SK-N-MC (cell line): ENCODE results near the gene MYBBP1A.
"Not testable (repeated sequence)": the region's sequence is repeated elsewhere in the genome, so short reads cannot be mapped to it uniquely, and the experiment has no call there.

Source experiments
- DNase-seq: peaks from one replicate; pipeline ENCODE4 v3.0.0-alpha.2; 2011; ENCODE audit warnings: low read depth, low spot score
- H3K27ac ChIP-seq: fragments of 200-600 bp; sonication (generic); 2 replicates; pipeline ENCODE4 v1.5.1; 2016; ENCODE audit warnings: mixed run types
- H3K36me3 ChIP-seq: fragments of 200-600 bp; sonication (generic); 2 replicates; pipeline ENCODE4 v1.6.1; 2017; ENCODE audit warnings: antibody characterized with exemption, low read length, mixed read lengths; ENCODE audit not compliant: insufficient read depth
- H3K4me3 ChIP-seq: fragments of 200-600 bp; sonication (generic); 2 replicates; pipeline ENCODE4 v1.5.1; 2016
- H3K9ac ChIP-seq: fragments of 200-600 bp; sonication (generic); 2 replicates; pipeline ENCODE4 v1.8.0; 2017; ENCODE audit warnings: mixed run types, mixed read lengths; ENCODE audit not compliant: insufficient read length
- H3K9me3 ChIP-seq: fragments of 200-600 bp; sonication (generic); 2 replicates; pipeline ENCODE4 v1.6.1; 2017; ENCODE audit warnings: low read depth, mild to moderate bottlenecking, antibody characterized with exemption, low read length, moderate library complexity, mixed read lengths
- EZH2 ChIP-seq: fragments of 200-600 bp; sonication (generic); IDR thresholded peaks from one replicate; pipeline ENCODE4 v1.6.1; 2017; ENCODE audit warnings: antibody characterized with exemption
- FOXP2 ChIP-seq: optimal IDR thresholded peaks from 2 replicates; pipeline ENCODE3; 2011; ENCODE audit warnings: mild to moderate bottlenecking, moderate library complexity; ENCODE audit not compliant: insufficient read depth; ENCODE audit errors: extremely low read length, control extremely low read depth
- POLR2AphosphoS5 ChIP-seq: IDR thresholded peaks from 2 replicates; pipeline ENCODE4 v1.6.1; 2012; ENCODE audit warnings: mild to moderate bottlenecking, low read depth, low read length, borderline replicate concordance

Gene MYBBP1A

DNA sequence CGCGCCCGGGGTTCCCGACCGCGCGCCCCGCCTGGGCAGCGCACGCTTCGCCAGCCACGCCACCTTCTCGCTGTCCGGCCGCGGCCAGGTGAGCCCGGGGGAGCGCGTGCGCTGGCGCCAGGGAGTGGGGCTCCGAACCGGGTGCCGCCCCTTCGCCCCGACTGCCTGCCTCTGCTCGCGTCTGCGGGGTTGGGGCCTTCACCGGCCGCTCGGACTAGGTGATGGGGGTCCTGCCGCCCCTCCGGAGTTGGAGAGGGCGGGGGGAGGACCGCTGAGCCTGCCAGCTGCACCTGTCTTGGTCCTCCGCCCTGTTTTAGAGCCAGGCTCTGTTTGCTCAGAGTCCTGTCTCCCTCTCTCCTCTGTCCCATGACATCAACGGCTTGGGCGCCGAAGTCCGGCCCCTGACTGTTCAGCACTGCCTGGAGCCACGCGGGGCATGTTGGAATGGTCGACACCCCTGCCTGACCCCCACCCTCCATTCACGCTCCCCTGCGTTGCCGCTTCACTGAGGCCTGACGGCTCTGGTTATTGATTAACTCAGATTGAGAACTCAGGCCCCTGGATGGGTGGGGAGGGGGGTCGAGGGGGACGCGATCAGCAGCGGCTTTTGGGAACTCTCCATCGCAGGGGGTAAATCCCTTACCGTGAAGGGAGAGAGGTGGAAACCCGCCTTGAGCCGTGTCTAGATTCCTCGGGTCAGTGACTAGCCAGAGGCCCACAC is 29.9 kb upstream of the MYBBP1A start:
- H3K27ac ChIP-seq, result no peak overlapping the region
- no peaks in the 10 kb centered on the region for H3K9me3 ChIP-seq
- peak overlapping the region; percentile 81 for H3K4me3 ChIP-seq
- no peak for DNase-seq
- no peak overlapping the region for H3K9ac ChIP-seq
- H3K36me3 ChIP-seq, result no peaks in the 10 kb centered on the region
- TF ChIP-seq POLR2AphosphoS5, result no peak
- no peak for TF ChIP-seq FOXP2
- no peak for TF ChIP-seq EZH2

DNA sequence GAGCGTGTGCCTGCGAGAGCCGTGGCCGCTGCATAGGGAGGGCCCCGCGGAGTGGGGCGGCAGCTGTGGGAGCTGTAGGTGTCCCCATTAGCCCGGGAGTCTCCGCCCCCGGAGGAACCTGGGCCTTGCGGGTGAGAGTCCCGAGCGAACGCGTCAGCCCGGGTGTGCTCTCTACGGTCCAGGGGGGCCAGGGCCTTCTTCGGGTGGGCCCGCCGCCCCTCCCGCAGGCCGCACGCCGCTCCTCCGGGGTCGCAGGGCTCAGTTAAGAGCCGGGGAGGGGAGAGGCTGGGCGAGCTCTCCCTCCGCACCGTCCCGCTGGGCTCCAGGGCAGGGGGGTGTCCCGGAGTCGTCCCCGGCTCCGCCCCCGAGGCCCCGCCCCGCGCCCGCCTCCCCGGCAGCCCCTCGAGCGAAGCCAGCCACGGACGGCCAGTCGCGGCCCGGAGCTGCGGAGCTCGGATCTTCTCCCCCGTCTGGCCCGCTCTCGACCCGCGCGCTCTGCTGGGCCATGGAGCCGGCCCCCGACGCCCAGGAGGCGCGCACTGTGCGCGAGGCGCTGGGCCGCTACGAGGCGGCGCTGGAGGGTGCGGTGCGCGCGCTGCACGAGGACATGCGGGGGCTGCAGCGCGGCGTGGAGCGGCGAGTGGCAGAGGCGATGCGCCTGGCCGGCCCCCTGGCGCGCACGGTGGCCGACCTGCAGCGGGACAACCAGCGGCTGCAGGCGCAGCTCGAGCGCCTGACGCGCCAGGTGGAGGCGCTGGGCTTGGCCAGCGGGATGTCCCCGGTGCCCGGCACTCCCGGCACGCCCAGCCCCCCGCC is 29.1 kb upstream of the MYBBP1A start, which contains the start of gene SMTNL2:
TSS of gene SMTNL2 (plus strand) at position 429 of the 816 bp plus-strand sequence. CDS start at position 506, 77 bp downstream.
- Histone ChIP-seq H3K4me3 (peak within 1 kb of the TSS; percentile 81), H3K27ac (no peak within 1 kb of the TSS), H3K9me3 (no peaks in the 10 kb centered on the region), H3K9ac (peak within 1 kb of the TSS; percentile 64), H3K36me3 (no peaks in the 10 kb centered on the region)
- no peak for TF ChIP-seq FOXP2
- no peak for TF ChIP-seq EZH2
- no peak; the same call in 1 of the 2 replicates for TF ChIP-seq POLR2AphosphoS5
- DNase-seq, result no peak

DNA sequence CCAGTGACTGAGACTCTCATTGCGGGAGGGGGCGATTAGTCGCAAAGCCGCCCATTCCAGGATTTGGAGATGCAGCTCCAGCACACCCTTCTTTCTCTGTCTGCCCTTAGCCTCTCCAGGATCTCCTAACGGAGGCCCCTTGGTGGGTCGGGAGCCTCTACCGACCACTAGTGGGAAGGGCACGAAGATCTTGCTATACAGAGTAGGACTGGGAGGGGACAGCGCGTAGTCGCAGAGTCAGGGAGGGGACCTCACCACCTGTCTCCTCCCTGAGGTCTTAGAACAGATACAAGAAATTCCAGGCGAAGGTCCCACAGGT is 28.6 kb upstream of the MYBBP1A start:
- Histone ChIP-seq H3K27ac (no peak overlapping the region), H3K4me3 (peak overlapping the region; percentile 81), H3K9ac (peak overlapping the region; percentile 64), H3K36me3 (no peaks in the 10 kb centered on the region), H3K9me3 (no peaks in the 10 kb centered on the region)
- TF ChIP-seq EZH2 (no peak), POLR2AphosphoS5 (no peak), FOXP2 (no peak)
- DNase-seq, result no peak

DNA sequence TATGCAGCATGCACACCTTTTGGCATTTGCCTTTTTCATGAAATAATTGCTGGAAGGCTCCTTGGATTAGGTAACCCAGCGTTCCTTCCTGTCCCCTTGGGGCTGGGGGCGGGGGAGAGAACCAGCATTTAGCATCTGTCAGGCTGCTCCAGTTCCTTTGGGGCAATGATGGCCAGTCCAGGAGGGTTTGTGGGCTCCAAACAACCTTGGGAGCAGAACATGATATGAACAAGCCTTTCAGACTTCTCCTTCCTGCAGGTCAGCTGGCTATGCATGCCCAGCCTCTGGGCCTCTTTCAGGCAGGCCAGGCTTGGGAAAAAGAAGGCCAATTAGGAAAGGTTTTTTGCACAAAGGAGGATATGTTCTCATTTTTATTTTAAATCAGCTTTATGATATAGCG is 28.0 kb upstream of the MYBBP1A start:
- H3K27ac ChIP-seq, result no peak overlapping the region
- no peak overlapping the region for H3K4me3 ChIP-seq
- no peak for DNase-seq
- H3K9ac ChIP-seq, result no peak overlapping the region
- H3K9me3 ChIP-seq, result no peaks in the 10 kb centered on the region
- no peaks in the 10 kb centered on the region for H3K36me3 ChIP-seq
- no peak for TF ChIP-seq POLR2AphosphoS5
- TF ChIP-seq EZH2, result no peak
- TF ChIP-seq FOXP2, result no peak

DNA sequence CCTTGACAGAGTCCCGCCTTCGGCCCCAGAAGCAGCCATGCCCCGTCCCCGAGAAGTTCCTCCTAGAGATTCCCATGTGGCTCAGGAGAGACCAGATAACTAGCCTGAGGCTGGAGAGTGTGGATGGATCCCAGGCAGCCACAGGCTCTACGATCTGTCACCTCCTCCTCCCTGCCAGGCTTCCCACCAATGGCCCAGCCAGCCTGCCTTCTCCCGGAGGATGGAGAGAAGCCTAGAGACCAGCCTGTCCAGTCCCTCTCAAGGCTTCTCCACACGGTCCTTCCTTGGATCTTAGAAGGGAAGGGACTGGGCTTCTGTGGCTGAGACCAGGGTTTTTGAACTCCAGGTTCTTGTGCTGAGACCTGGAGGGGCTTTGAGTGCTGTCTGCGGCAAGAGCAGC is 27.5 kb upstream of the MYBBP1A start:
- Histone ChIP-seq H3K27ac (no peak overlapping the region), H3K4me3 (no peak overlapping the region), H3K36me3 (no peaks in the 10 kb centered on the region), H3K9ac (no peak overlapping the region), H3K9me3 (no peaks in the 10 kb centered on the region)
- DNase-seq, result no peak
- no peak for TF ChIP-seq POLR2AphosphoS5
- TF ChIP-seq EZH2, result no peak
- TF ChIP-seq FOXP2, result no peak

DNA sequence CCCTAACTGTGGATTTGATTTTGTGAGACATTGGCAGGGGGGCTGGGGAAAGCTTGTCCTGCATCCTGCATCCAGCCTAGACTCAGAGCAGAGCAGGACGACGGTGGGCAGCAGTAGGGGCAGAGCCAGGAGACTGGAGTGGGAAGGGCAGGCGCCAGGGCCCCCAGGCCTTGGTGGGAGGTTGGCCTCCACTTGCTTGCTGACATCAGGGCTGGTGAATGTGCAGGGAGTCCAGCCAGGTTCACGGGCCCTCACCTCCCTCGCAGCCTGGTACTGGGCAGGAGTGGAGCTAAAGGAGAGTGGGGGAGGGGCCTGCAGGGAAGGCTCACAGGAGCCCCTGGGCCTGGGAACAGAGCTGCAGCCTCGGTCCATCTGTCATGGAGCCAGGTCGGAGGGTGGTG is 26.9 kb upstream of the MYBBP1A start:
- no peak overlapping the region for H3K27ac ChIP-seq
- TF ChIP-seq FOXP2 (no peak), POLR2AphosphoS5 (no peak), EZH2 (no peak)
- H3K9ac ChIP-seq, result no peak overlapping the region
- no peak for DNase-seq
- no peaks in the 10 kb centered on the region for H3K36me3 ChIP-seq
- H3K4me3 ChIP-seq, result no peak overlapping the region
- no peaks in the 10 kb centered on the region for H3K9me3 ChIP-seq

DNA sequence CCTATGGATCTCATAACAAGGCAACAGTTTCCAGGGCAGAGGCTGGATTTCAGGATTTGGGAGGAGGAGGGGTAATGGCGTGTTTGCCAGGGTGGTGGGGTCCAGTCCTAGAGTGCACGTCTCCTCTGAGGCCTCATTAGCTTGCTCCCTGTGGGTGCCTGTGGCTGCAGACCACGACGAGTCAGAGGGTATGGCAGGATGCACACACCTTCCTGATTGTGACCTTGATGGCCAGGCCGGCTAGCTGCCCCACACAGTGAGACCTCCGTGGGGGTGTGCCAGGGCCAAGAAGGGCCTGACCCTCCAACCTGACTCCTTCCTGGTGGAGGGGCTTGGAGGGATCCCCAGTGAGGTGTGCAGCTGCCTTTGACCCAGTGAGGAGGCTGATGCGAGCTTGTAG is 25.1 kb upstream of the MYBBP1A start:
- H3K9me3 ChIP-seq, result no peaks in the 10 kb centered on the region
- TF ChIP-seq FOXP2, result no peak
- TF ChIP-seq POLR2AphosphoS5, result no peak
- TF ChIP-seq EZH2, result no peak
- H3K9ac ChIP-seq, result no peak overlapping the region
- no peak overlapping the region for H3K27ac ChIP-seq
- H3K4me3 ChIP-seq, result no peak overlapping the region
- H3K36me3 ChIP-seq, result no peaks in the 10 kb centered on the region
- no peak for DNase-seq

DNA sequence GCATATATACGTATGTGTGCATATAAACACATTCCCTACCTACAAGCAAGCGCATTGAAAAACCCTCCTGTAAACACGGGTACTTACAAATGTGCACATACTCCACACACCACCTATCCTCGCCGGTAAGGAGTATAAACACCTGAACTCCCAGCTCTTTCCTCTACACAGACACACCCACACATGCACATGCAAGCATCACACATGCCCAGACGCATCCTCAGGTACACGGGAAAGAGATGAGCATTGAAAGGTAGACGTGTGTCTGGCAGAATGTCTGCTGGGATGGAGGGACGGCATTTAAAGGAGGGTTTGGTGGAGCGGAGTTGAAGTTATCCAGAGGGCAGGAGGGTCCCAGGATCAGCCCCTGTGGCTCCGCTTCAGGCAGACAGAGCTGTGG is 24.5 kb upstream of the MYBBP1A start:
- Histone ChIP-seq H3K27ac (no peak overlapping the region), H3K9ac (no peak overlapping the region), H3K9me3 (no peaks in the 10 kb centered on the region), H3K4me3 (no peak overlapping the region), H3K36me3 (no peaks in the 10 kb centered on the region)
- DNase-seq, result no peak
- TF ChIP-seq FOXP2, result no peak
- no peak for TF ChIP-seq EZH2
- no peak for TF ChIP-seq POLR2AphosphoS5

DNA sequence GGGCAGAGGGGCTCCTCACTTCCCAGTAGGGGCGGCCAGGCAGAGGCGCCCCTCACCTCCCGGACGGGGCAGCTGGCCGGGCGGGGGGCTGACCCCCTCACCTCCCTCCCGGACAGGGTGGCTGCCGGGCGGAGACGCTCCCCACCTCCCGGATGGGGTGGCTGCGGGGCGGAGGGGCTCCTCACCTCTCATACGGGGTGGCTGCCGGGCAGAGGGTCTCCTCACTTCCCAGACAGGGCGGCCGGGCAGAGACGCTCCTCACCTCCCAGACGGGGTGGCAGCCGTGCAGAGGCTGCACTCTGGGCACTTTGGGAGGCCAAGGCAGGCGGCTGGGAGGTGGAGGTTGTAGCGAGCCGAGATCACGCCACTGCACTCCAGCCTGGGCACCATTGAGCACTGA is 23.2 kb upstream of the MYBBP1A start:
- H3K4me3 ChIP-seq, H3K36me3 ChIP-seq, H3K9me3 ChIP-seq, H3K27ac ChIP-seq, H3K9ac ChIP-seq, DNase-seq: not testable (repeated sequence)
